Left ventricle myocardium inferior (tissue), 1 donor: ENCODE measurements around the gene HAVCR2. TPM values are rescaled to one million over a fixed set of nuclear protein-coding genes. Genes with fewer than 3 reads are reported as not detected.

Experiments
- DNase-seq: peaks from one replicate; pipeline ENCODE4 v3.0.0-alpha.2; 2020
- H3K27ac ChIP-seq: fragments of 200-600 bp; replicated peaks from 2 replicates; pipeline ENCODE4 v1.8.0; 2021
- H3K27me3 ChIP-seq: fragments of 200-600 bp; 2 replicates; pipeline ENCODE4 v1.8.0; 2021; ENCODE audit warnings: low read depth
- H3K36me3 ChIP-seq: fragments of 200-600 bp; 2 replicates; pipeline ENCODE4 v1.8.0; 2021
- H3K4me1 ChIP-seq: fragments of 200-600 bp; 2 replicates; pipeline ENCODE4 v1.8.0; 2021
- H3K4me3 ChIP-seq: fragments of 200-600 bp; 2 replicates; pipeline ENCODE4 v1.8.0; 2021; ENCODE audit warnings: mild to moderate bottlenecking, moderate library complexity
- H3K9me3 ChIP-seq: fragments of 200-600 bp; replicated peaks from 2 replicates; pipeline ENCODE4 v1.8.0; 2021
- CTCF ChIP-seq: fragments of 200-600 bp; IDR thresholded peaks from 2 replicates; pipeline ENCODE4 v1.8.0; 2021; ENCODE audit warnings: antibody characterized with exemption, mild to moderate bottlenecking, borderline replicate concordance
- intact Hi-C: fragments of 100-400 bp; cut with micrococcal nuclease; formaldehyde crosslinking; loops from one replicate; pipeline ENCODE4 v1.11.0; 2022
- total RNA-seq: library from RNA; stranded (reverse); fragmentation: NEBNext Ultra II Directional; extraction: Animal tissue kit (Norgen Biotek cat#: 25700); gene quantifications from one replicate; pipeline ENCODE4 v1.2.1, GENCODE V29; 2021
- donor health status: DM: no; HTN: yes; CAD: no; lungs with severe emphysema.

Gene HAVCR2
- total RNA-seq, 1 donor from 2014 or later, result 3.1 TPM

GRCh38 chr5:157086751-157087359, 22.0 kb downstream of the HAVCR2 start:
- no peaks in the 10 kb centered on the region for H3K36me3 ChIP-seq
- DNase-seq, result no peak
- intact Hi-C loops, result no loop called here

GRCh38 chr5:157085930-157086329, 22.9 kb downstream of the HAVCR2 start:
- DNase-seq, result no peak
- TF ChIP-seq CTCF, result no peak
- Histone ChIP-seq H3K4me3 (no peak overlapping the region), H3K4me1 (no peaks in the 10 kb centered on the region), H3K9me3 (no peaks in the 10 kb centered on the region), H3K27me3 (no peaks in the 10 kb centered on the region), H3K27ac (no peak overlapping the region), H3K36me3 (no peaks in the 10 kb centered on the region)
- intact Hi-C loops, result no loop called here

More at GRCh38 chr5:157086751-157087359, 22.0 kb downstream of the HAVCR2 start:
- TF ChIP-seq CTCF, result no peak
- Histone ChIP-seq H3K4me3 (no peak overlapping the region), H3K27ac (no peak overlapping the region), H3K9me3 (no peaks in the 10 kb centered on the region), H3K27me3 (no peaks in the 10 kb centered on the region), H3K4me1 (no peaks in the 10 kb centered on the region)

GRCh38 chr5:157080286-157080685, 28.6 kb downstream of the HAVCR2 start:
- H3K36me3 ChIP-seq, result no peaks in the 10 kb centered on the region
- H3K4me3 ChIP-seq, result no peak overlapping the region
- H3K9me3 ChIP-seq, result no peaks in the 10 kb centered on the region
- DNase-seq, result no peak
- H3K27me3 ChIP-seq, result no peaks in the 10 kb centered on the region
- intact Hi-C loops, result no loop called here
- no peak overlapping the region for H3K27ac ChIP-seq
- H3K4me1 ChIP-seq, result peaks cover 3% of the 10 kb centered on the region
- TF ChIP-seq CTCF, result no peak

- no peak for DNase-seq
- intact Hi-C loops, result no loop called here
- no peaks in the 10 kb centered on the region for H3K36me3 ChIP-seq
- peaks cover 3% of the 10 kb centered on the region for H3K4me1 ChIP-seq
- TF ChIP-seq CTCF, result no peak
- no peak overlapping the region for H3K4me3 ChIP-seq
- H3K27ac ChIP-seq, result no peak overlapping the region
- H3K9me3 ChIP-seq, result no peaks in the 10 kb centered on the region
- H3K27me3 ChIP-seq, result no peaks in the 10 kb centered on the region
Observed at GRCh38 chr5:157076558-157076957, 32.3 kb downstream of the HAVCR2 start.

GRCh38 chr5:157072508-157072907, 36.3 kb downstream of the HAVCR2 start:
- Histone ChIP-seq H3K27me3 (no peaks in the 10 kb centered on the region), H3K9me3 (no peaks in the 10 kb centered on the region), H3K27ac (no peak overlapping the region), H3K4me1 (peaks cover 3% of the 10 kb centered on the region), H3K36me3 (no peaks in the 10 kb centered on the region), H3K4me3 (no peak overlapping the region)
- no peak for TF ChIP-seq CTCF
- intact Hi-C loops, result no loop called here
- no peak for DNase-seq
